SK-N-MC (cell line): ENCODE results near the gene SLC9A5.

ENCODE experiments used
- EZH2 ChIP-seq: fragments of 200-600 bp; sonication (generic); IDR thresholded peaks from one replicate; pipeline ENCODE4 v1.6.1; 2017; ENCODE audit warnings: antibody characterized with exemption
- FOXP2 ChIP-seq: optimal IDR thresholded peaks from 2 replicates; pipeline ENCODE3; 2011; ENCODE audit warnings: mild to moderate bottlenecking, moderate library complexity; ENCODE audit not compliant: insufficient read depth; ENCODE audit errors: extremely low read length, control extremely low read depth
- POLR2AphosphoS5 ChIP-seq: IDR thresholded peaks from 2 replicates; pipeline ENCODE4 v1.6.1; 2012; ENCODE audit warnings: mild to moderate bottlenecking, low read depth, low read length, borderline replicate concordance

GRCh38 chr16:67248073-67248400 is 742 bp upstream of the SLC9A5 start:
- TF ChIP-seq POLR2AphosphoS5 (no peak), EZH2 (no peak), FOXP2 (no peak)
